Esophagus muscularis mucosa (tissue), 4 donors: Measurements from ENCODE around the gene SLC25A13. TPM values are rescaled to one million over a fixed set of nuclear protein-coding genes. Genes with fewer than 3 reads are reported as not detected.

Experiments used
- DNase-seq: peaks from one replicate; pipeline ENCODE4 v3.0.0-alpha.2; 2017; ENCODE audit errors: extremely low spot score
- H3K27ac ChIP-seq, 4 donors: fragments of 200-600 bp; sonication (generic); replicated peaks in 1 of 4; 1 replicate in 3 of 4; 2 replicates in 1 of 4; pipeline ENCODE4 v1.5.1; 2016 to 2019; ENCODE audit warnings: mild to moderate bottlenecking in 1 of 4
- H3K27me3 ChIP-seq, 4 donors: fragments of 200-600 bp; sonication (generic); one replicate each; pipeline versions ENCODE4 v1.5.1 to v1.6.0; 2016 to 2019
- H3K36me3 ChIP-seq, 4 donors: fragments of 200-600 bp; sonication (generic); one replicate each; pipeline ENCODE4 v1.5.1; 2016 to 2019
- H3K4me1 ChIP-seq, 4 donors: fragments of 200-600 bp; sonication (generic); one replicate each; pipeline ENCODE4 v1.5.1; 2016 to 2019
- H3K4me3 ChIP-seq, 4 donors: fragments of 200-600 bp; sonication (generic); 1 replicate in 2 of 4; 2 replicates in 2 of 4; pipeline ENCODE4 v1.5.1; 2016 to 2019; ENCODE audit warnings: mild to moderate bottlenecking in 4 of 4, moderate library complexity in 1 of 4
- H3K9me3 ChIP-seq, 4 donors: fragments of 200-600 bp; sonication (generic); 1 replicate in 3 of 4; 2 replicates in 1 of 4; pipeline ENCODE4 v1.5.1; 2016 to 2019
- EP300 ChIP-seq: sonication (generic); formaldehyde crosslinking; IDR thresholded peaks from one replicate; pipeline ENCODE4 v1.6.1; 2017; ENCODE audit warnings: antibody characterized with exemption
- POLR2A ChIP-seq: fragments of 450-650 bp; IDR thresholded peaks from one replicate; pipeline ENCODE4 v1.6.1; 2017; ENCODE audit warnings: antibody characterized with exemption, moderate library complexity, mild to moderate bottlenecking, low read depth
- POLR2AphosphoS5 ChIP-seq, 2 donors: sonication (generic); formaldehyde crosslinking; IDR thresholded peaks; one replicate each; pipeline ENCODE4 v1.6.1; 2017; ENCODE audit warnings: antibody characterized with exemption in 2 of 2
- WGBS: methylation state at CpG from one replicate; pipeline ENCODE4 v1.1.5; 2018; 5-methylcytosine and 5-hydroxymethylcytosine counted together
- intact Hi-C: fragments of 100-400 bp; cut with DNase I; formaldehyde crosslinking; loops from one replicate; pipeline ENCODE4 v1.15.1; 2023
- total RNA-seq, 4 donors: library from RNA; depleted of rRNA; stranded (reverse); fragments of >200 nt; gene quantifications; one replicate each; pipeline versions ENCODE4 v1.1.0 to v1.2.1, GENCODE V29; 2016
- TF ChIP-seq, protein P1 (sequence below), 3 experiments: fragments of 200-600 bp in 2 of 3; fragments of 450-650 bp in 1 of 3; sonication (generic) in 2 of 3; IDR thresholded peaks; one replicate each; pipeline ENCODE4 v1.5.1; 2017 to 2019; ENCODE audit warnings: antibody characterized with exemption in 3 of 3, mild to moderate bottlenecking in 2 of 3, moderate library complexity in 1 of 3

SLC25A13 gene
- total RNA-seq, 4 donors from 2014 or later: 8.6 to 17.4 (median 14.4) TPM

DNA sequence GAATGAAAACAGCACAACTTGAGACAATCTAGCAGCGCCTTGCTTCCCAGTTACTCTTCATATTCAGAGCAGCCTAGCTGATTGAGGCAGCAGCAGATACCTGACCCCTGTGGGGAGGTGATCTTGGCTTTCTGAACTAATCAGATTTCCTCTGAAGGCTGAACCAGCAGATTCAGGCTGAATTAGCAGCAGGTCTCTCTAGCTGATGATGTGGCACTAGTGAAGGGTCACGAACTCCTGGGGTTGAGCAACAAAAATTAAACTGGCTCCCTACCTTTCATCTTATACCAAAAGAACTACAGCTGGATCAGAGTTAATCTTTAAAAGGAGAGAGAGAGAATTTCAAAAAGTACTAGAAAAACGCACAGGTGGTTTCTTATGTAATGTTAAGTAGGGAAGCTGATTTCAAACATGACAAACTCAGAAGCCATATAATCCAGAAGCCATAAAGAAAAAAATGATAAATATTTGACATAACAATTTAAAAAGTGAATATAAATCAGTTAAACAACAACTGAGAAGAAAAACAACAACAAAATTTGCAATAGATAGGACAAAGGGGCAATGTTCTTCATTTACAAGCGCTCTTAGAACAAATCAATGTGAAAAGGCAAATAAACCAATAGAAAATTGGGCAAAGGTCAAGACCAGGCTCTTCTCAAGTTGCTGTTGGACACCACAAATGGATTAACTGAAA, 13.5 kb downstream of the SLC25A13 start:
- TF ChIP-seq POLR2A (no peak), POLR2AphosphoS5 (IDR thresholded peaks at IDR 0.05) (no peak), EP300 (no peak)
- TF ChIP-seq, protein P1, sequence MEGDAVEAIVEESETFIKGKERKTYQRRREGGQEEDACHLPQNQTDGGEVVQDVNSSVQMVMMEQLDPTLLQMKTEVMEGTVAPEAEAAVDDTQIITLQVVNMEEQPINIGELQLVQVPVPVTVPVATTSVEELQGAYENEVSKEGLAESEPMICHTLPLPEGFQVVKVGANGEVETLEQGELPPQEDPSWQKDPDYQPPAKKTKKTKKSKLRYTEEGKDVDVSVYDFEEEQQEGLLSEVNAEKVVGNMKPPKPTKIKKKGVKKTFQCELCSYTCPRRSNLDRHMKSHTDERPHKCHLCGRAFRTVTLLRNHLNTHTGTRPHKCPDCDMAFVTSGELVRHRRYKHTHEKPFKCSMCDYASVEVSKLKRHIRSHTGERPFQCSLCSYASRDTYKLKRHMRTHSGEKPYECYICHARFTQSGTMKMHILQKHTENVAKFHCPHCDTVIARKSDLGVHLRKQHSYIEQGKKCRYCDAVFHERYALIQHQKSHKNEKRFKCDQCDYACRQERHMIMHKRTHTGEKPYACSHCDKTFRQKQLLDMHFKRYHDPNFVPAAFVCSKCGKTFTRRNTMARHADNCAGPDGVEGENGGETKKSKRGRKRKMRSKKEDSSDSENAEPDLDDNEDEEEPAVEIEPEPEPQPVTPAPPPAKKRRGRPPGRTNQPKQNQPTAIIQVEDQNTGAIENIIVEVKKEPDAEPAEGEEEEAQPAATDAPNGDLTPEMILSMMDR (IDR thresholded peaks at IDR 0.05): no peak
- Histone ChIP-seq H3K4me3 (no peak overlapping the region), H3K36me3 (no peaks in the 10 kb centered on the region), H3K27ac (no peak overlapping the region), H3K9me3 (no peaks in the 10 kb centered on the region), H3K27me3 (no peaks in the 10 kb centered on the region), H3K4me1 (peaks cover 30 to 79% (median 58%) of the 10 kb centered on the region in 4 donors)
- WGBS: 96% methylated on average over 4 of the region's 4 CpGs
- DNase-seq: no peak
- intact Hi-C loops: no loop called here

DNA sequence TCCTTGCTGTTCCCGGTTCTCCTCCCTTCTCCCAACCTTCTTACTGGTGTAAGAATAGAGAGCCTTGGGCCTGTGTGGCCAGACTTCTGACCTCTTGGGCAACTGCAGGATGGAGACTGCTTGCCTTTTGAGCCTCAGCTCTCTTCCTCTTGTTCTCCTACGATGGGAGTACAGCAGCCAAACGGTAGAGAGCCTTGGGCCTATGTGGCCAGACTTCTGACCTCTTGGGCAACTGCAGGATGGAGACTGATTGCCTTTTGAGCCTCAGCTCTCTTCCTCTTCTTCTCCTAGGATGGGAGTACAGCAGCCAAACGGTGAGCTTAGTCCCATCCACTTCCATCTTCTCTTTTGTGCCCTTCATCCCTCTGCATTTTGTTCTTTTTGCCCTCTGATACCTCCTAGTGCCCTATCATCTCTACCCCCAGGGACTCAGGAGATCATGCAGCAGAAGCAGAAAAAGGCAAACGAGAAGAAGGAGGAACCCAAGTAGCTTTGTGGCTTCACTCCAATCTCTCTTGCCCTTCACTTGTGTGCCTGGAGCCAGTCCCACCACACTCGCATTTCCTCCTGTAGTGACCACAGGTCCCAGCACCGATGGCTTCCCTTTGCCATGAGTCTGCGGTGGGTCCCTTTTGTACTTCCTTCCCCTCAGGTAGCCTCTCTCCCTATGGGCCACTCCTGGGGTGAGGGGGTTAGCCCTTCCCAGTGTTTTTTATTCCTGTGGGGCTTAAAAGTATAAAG, 15.3 kb downstream of the SLC25A13 start:
- intact Hi-C loops: no loop called here
- Histone ChIP-seq H3K27ac (no peak overlapping the region), H3K36me3 (no peaks in the 10 kb centered on the region), H3K4me3 (no peak overlapping the region), H3K9me3 (no peaks in the 10 kb centered on the region), H3K27me3 (no peaks in the 10 kb centered on the region), H3K4me1 (peaks cover 19 to 64% (median 44%) of the 10 kb centered on the region in 4 donors)
- TF ChIP-seq EP300 (no peak), POLR2AphosphoS5 (IDR thresholded peaks at IDR 0.05) (no peak), POLR2A (no peak)
- TF ChIP-seq, protein P1 (IDR thresholded peaks at IDR 0.05): no peak
- no peak for DNase-seq
- WGBS: 73% methylated on average over 8 of the region's 8 CpGs

DNA sequence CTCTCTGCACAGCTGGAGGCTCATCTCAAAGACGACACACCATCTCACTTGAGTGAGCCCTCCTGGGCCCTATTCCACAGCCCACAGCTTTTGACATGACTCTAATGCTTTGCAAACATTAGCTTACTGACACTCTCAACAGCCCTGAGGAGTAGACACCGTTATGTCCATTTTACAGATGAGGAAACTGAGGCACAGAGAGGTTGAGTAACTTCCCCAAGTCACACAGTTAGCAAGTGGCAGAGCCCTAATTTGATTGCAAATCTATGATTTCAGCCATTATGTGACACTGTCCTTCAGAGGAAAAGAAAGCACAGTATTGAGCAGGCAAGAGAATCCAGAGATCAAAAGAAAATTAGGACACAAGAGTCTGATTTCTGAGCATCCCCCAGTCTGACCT, 16.0 kb downstream of the SLC25A13 start:
- intact Hi-C loops: no loop called here
- Histone ChIP-seq H3K4me1 (peaks cover 19 to 60% (median 38%) of the 10 kb centered on the region in 4 donors), H3K4me3 (no peak overlapping the region), H3K9me3 (no peaks in the 10 kb centered on the region), H3K36me3 (no peaks in the 10 kb centered on the region), H3K27ac (no peak overlapping the region), H3K27me3 (no peaks in the 10 kb centered on the region)
- TF ChIP-seq POLR2A (no peak), POLR2AphosphoS5 (IDR thresholded peaks at IDR 0.05) (no peak), EP300 (no peak)
- TF ChIP-seq, protein P1 (IDR thresholded peaks at IDR 0.05): no peak
- no peak for DNase-seq
- WGBS: 85% methylated on average over 2 of the region's 2 CpGs

DNA sequence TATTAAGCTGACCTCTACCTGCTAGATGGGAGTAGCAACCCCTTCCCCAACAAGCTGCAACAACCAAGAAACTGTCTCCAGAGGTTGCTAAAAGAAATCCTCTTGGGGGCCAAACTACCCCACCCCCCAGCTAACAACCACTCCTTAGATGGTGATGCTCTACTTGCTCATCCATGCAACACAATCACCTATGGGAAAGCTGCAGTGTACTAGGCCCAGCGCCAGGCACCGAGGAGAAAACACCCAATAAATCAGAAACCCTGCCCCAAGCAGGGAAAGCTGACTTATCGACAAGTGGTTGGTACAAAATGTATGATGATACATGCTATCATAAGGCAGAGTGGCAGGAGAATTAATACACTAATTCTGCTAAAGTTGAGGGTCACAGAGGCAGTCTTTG, 17.3 kb downstream of the SLC25A13 start:
- no peaks in the 10 kb centered on the region for H3K27me3 ChIP-seq
- DNase-seq: no peak
- TF ChIP-seq POLR2AphosphoS5 (IDR thresholded peaks at IDR 0.05): no peak
- no peak for TF ChIP-seq EP300
- TF ChIP-seq POLR2A: no peak
- no peak overlapping the region for H3K4me3 ChIP-seq
- no peak overlapping the region for H3K27ac ChIP-seq
- 83% methylated on average over 3 of the region's 3 CpGs for WGBS
- peaks cover 9 to 55% (median 33%) of the 10 kb centered on the region in 4 donors for H3K4me1 ChIP-seq
- H3K36me3 ChIP-seq: no peaks in the 10 kb centered on the region
- no peaks in the 10 kb centered on the region for H3K9me3 ChIP-seq
- intact Hi-C loops: no loop called here

DNA sequence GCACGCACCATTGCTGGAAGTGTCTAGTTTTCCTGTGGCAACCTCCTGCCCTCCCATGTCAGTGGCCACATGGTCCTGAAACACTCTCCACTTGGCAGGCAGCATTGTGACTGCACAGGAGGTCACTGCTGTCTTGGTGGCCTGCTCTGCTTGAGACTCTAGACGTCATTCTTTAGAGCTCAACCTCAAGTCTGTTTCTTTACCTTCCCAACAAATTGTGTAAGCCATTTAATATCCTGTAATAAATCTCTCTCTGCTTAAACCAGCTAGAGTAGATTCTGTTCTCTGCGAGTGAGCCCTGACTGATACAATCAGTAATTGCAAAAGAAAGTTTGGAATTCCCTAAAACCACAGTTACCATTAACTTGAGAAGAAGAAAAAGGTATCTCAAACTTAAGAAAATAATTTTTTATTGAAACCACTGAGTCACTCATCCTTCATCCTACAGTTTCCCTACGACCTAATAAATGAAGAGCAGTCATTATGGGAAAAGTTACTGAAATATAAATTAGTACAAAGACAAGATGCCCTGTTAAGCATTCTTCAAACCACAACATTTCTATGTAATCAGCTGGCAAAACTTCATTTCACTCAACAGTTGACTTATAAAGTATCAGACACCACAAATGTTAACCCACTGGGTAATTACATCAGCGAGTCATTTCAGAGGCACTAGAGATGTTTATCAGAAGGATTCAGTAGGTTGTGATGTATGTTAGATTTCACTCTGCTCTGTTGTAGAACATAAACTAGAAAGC, 18.0 kb downstream of the SLC25A13 start:
- H3K4me1 ChIP-seq: peaks cover 4 to 54% (median 31%) of the 10 kb centered on the region in 4 donors
- DNase-seq: no peak
- no peaks in the 10 kb centered on the region for H3K9me3 ChIP-seq
- 82% methylated on average over 5 of the region's 5 CpGs for whole genome bisulfite sequencing
- H3K27me3 ChIP-seq: no peaks in the 10 kb centered on the region
- H3K4me3 ChIP-seq: no peak overlapping the region
- TF ChIP-seq, protein P1 (IDR thresholded peaks at IDR 0.05): no peak
- TF ChIP-seq EP300 (no peak), POLR2A (no peak), POLR2AphosphoS5 (IDR thresholded peaks at IDR 0.05) (no peak)
- H3K27ac ChIP-seq: no peak overlapping the region
- intact Hi-C loops: no loop called here
- no peaks in the 10 kb centered on the region for H3K36me3 ChIP-seq
